Mesenchymal stem cell (in vitro differentiated cells and primary cell): ENCODE data around the gene SNURF.
"Not testable (repeated sequence)": the region's sequence is repeated elsewhere in the genome, so short reads cannot be mapped to it uniquely, and the experiment has no call there.

ENCODE experiments used
- DNase-seq: peaks from one replicate; pipeline ENCODE4 v3.0.0-alpha.2; 2013
- H2AFZ ChIP-seq: one replicate; pipeline ENCODE4 v1.6.1; 2013; ENCODE audit warnings: low read depth, mild to moderate bottlenecking, control low read depth, inconsistent platforms, low read length, moderate library complexity
- H2AK5ac ChIP-seq: 2 replicates; pipeline ENCODE4 v1.6.1; 2013; ENCODE audit warnings: low read length, moderate library complexity, mild to moderate bottlenecking, inconsistent platforms; ENCODE audit not compliant: severe bottlenecking
- H2BK120ac ChIP-seq: one replicate; pipeline ENCODE4 v1.6.1; 2013; ENCODE audit warnings: low read depth, mild to moderate bottlenecking, inconsistent platforms, low read length, moderate library complexity
- H2BK12ac ChIP-seq, 2 experiments: one replicate each; pipeline ENCODE4 v1.6.1; 2013; ENCODE audit warnings: inconsistent platforms in 2 of 2, low read length in 2 of 2, mild to moderate bottlenecking in 2 of 2, moderate library complexity in 2 of 2, control low read depth in 1 of 2
- H2BK15ac ChIP-seq: one replicate; pipeline ENCODE4 v1.6.1; 2013; ENCODE audit warnings: mild to moderate bottlenecking, low read depth, inconsistent platforms; ENCODE audit not compliant: poor library complexity, severe bottlenecking
- H2BK5ac ChIP-seq: 2 replicates; pipeline ENCODE4 v1.6.1; 2013; ENCODE audit warnings: low read depth, mild to moderate bottlenecking, low read length, control low read depth, inconsistent platforms; ENCODE audit not compliant: poor library complexity, severe bottlenecking
- H3K14ac ChIP-seq, 2 experiments: one replicate each; pipeline ENCODE4 v1.6.1; 2013; ENCODE audit warnings: inconsistent platforms in 2 of 2, low read length in 2 of 2, control low read depth in 1 of 2, mild to moderate bottlenecking in 1 of 2, moderate library complexity in 1 of 2
- H3K18ac ChIP-seq, 2 experiments: one replicate each; pipeline ENCODE4 v1.6.1; 2013; ENCODE audit warnings: inconsistent platforms in 2 of 2, low read length in 2 of 2, control low read depth in 1 of 2, low read depth in 1 of 2, mild to moderate bottlenecking in 1 of 2
- H3K23ac ChIP-seq, 2 experiments: one replicate each; pipeline ENCODE4 v1.6.1; 2013; ENCODE audit warnings: inconsistent platforms in 2 of 2, low read length in 2 of 2, mild to moderate bottlenecking in 2 of 2, moderate library complexity in 2 of 2, control low read depth in 1 of 2
- H3K27ac ChIP-seq: 2 replicates; pipeline ENCODE4 v1.5.1; 2013; ENCODE audit warnings: mild to moderate bottlenecking, moderate library complexity, low read length, control low read depth, inconsistent platforms; ENCODE audit not compliant: poor library complexity, severe bottlenecking
- H3K27me3 ChIP-seq, 2 experiments: 2 replicates each; pipeline versions ENCODE4 v1.6.1 to v1.7.0; 2013; ENCODE audit warnings: low read length in 2 of 2, mild to moderate bottlenecking in 2 of 2, moderate library complexity in 2 of 2, control low read depth in 1 of 2, inconsistent platforms in 1 of 2; ENCODE audit not compliant: control insufficient read depth in 1 of 2, insufficient read depth in 1 of 2
- H3K36me3 ChIP-seq, 2 experiments: 2 replicates each; pipeline versions ENCODE4 v1.6.1 to v1.7.0; 2013; ENCODE audit warnings: low read length in 2 of 2, control low read depth in 1 of 2, inconsistent platforms in 1 of 2, low read depth in 1 of 2, mild to moderate bottlenecking in 1 of 2; ENCODE audit not compliant: insufficient read depth in 2 of 2, control insufficient read depth in 1 of 2
- H3K4ac ChIP-seq, 2 experiments: one replicate each; pipeline ENCODE4 v1.6.1; 2013; ENCODE audit warnings: inconsistent platforms in 2 of 2, low read length in 2 of 2, mild to moderate bottlenecking in 2 of 2, moderate library complexity in 2 of 2, control low read depth in 1 of 2, low read depth in 1 of 2
- H3K4me1 ChIP-seq: 2 replicates; pipeline ENCODE4 v1.6.1; 2013; ENCODE audit warnings: low read depth, low read length, control low read depth; ENCODE audit not compliant: control insufficient read depth, insufficient read depth
- H3K4me2 ChIP-seq: 2 replicates; pipeline ENCODE4 v1.6.1; 2013; ENCODE audit warnings: low read length, mild to moderate bottlenecking, inconsistent platforms; ENCODE audit not compliant: poor library complexity, severe bottlenecking
- H3K4me3 ChIP-seq, 2 experiments: 2 replicates each; pipeline versions ENCODE4 v1.5.1 to v1.7.0; 2013; ENCODE audit warnings: low read length in 2 of 2, mild to moderate bottlenecking in 2 of 2, control low read depth in 1 of 2, low read depth in 1 of 2; ENCODE audit not compliant: insufficient read depth in 1 of 2
- H3K79me1 ChIP-seq: replicated peaks from 2 replicates; pipeline ENCODE4 v1.6.1; 2013; ENCODE audit warnings: mild to moderate bottlenecking, control low read depth, low read length, inconsistent platforms; ENCODE audit not compliant: poor library complexity, severe bottlenecking
- H3K9ac ChIP-seq: 2 replicates; pipeline ENCODE4 v1.7.0; 2013; ENCODE audit warnings: mild to moderate bottlenecking, low read length, moderate library complexity
- H3K9me3 ChIP-seq: 2 replicates; pipeline ENCODE4 v1.7.0; 2013; ENCODE audit warnings: mild to moderate bottlenecking, low read length; ENCODE audit not compliant: control insufficient read depth
- H4K8ac ChIP-seq: one replicate; pipeline ENCODE4 v1.6.1; 2013; ENCODE audit warnings: inconsistent platforms, mild to moderate bottlenecking, low read length, moderate library complexity
- H4K91ac ChIP-seq: one replicate; pipeline ENCODE4 v1.6.1; 2013; ENCODE audit warnings: mild to moderate bottlenecking, low read length, inconsistent platforms
- WGBS: methylation state at CpG from one replicate; pipeline ENCODE4 v1.1.7; 2013; ENCODE audit warnings: mixed read lengths; 5-methylcytosine and 5-hydroxymethylcytosine counted together

SNURF gene

GRCh38 chr15:24933716-24934115, 21.1 kb upstream of the SNURF start:
- Histone ChIP-seq H3K36me3 (no peaks in the 10 kb centered on the region), H3K4me3 (no peak overlapping the region)

GRCh38 chr15:24938224-24938623, 16.6 kb upstream of the SNURF start:
- H3K23ac ChIP-seq, H3K4me3 ChIP-seq, H2BK5ac ChIP-seq, H3K4me1 ChIP-seq, H4K91ac ChIP-seq, H3K27me3 ChIP-seq, H3K18ac ChIP-seq, H3K4ac ChIP-seq, H3K9ac ChIP-seq, H2AK5ac ChIP-seq, H3K4me2 ChIP-seq, DNase-seq, H2BK12ac ChIP-seq, H2AFZ ChIP-seq, H3K36me3 ChIP-seq, H2BK120ac ChIP-seq, H3K27ac ChIP-seq, H3K14ac ChIP-seq, H3K79me1 ChIP-seq, H4K8ac ChIP-seq, H2BK15ac ChIP-seq: not testable (repeated sequence)
- peaks cover 14% of the 10 kb centered on the region for H3K9me3 ChIP-seq
- 80% methylated on average over 2 of the region's 3 CpGs for WGBS

More at GRCh38 chr15:24933716-24934115, 21.1 kb upstream of the SNURF start:
- no peak overlapping the region for H3K9ac ChIP-seq
- no peak overlapping the region for H2BK120ac ChIP-seq
- 92% methylated on average over 5 of the region's 7 CpGs for WGBS
- no peak for DNase-seq
- H3K4ac ChIP-seq: no peak overlapping the region
- H4K91ac ChIP-seq: no peak overlapping the region
- H3K4me1 ChIP-seq: no peaks in the 10 kb centered on the region
- no peaks in the 10 kb centered on the region for H3K79me1 ChIP-seq
- H2BK15ac ChIP-seq: no peak overlapping the region
- no peak overlapping the region for H2AK5ac ChIP-seq
- no peak overlapping the region for H3K14ac ChIP-seq
- H3K4me2 ChIP-seq: no peak overlapping the region
- H2BK12ac ChIP-seq: no peak overlapping the region
- H2BK5ac ChIP-seq: no peak overlapping the region
- no peak overlapping the region for H3K23ac ChIP-seq
- no peak overlapping the region for H3K27ac ChIP-seq
- no peaks in the 10 kb centered on the region for H3K27me3 ChIP-seq
- peaks cover 5% of the 10 kb centered on the region for H3K9me3 ChIP-seq
- no peak overlapping the region for H4K8ac ChIP-seq
- no peak overlapping the region for H3K18ac ChIP-seq
- H2AFZ ChIP-seq: no peak overlapping the region

- no peak overlapping the region for H2AFZ ChIP-seq
- H3K27me3 ChIP-seq: no peaks in the 10 kb centered on the region
- H2AK5ac ChIP-seq: no peak overlapping the region
- H3K4me1 ChIP-seq: no peaks in the 10 kb centered on the region
- H3K14ac ChIP-seq: no peak overlapping the region
- H4K91ac ChIP-seq: no peak overlapping the region
- no peak overlapping the region for H3K4ac ChIP-seq
- H3K36me3 ChIP-seq: no peaks in the 10 kb centered on the region
- no peak overlapping the region for H3K23ac ChIP-seq
- H3K27ac ChIP-seq: no peak overlapping the region
- peaks cover 13% of the 10 kb centered on the region for H3K9me3 ChIP-seq
- H3K4me3 ChIP-seq: no peak overlapping the region
- H2BK15ac ChIP-seq: no peak overlapping the region
- no peak overlapping the region for H2BK5ac ChIP-seq
- H3K79me1 ChIP-seq: no peaks in the 10 kb centered on the region
- H3K4me2 ChIP-seq: no peak overlapping the region
- H3K18ac ChIP-seq: no peak overlapping the region
- H2BK12ac ChIP-seq: no peak overlapping the region
- DNase-seq: no peak
- H4K8ac ChIP-seq: no peak overlapping the region
- H2BK120ac ChIP-seq: no peak overlapping the region
- H3K9ac ChIP-seq: no peak overlapping the region
- 44% methylated on average over 2 of the region's 2 CpGs for WGBS
Observed at GRCh38 chr15:24940236-24940635, 14.6 kb upstream of the SNURF start.

GRCh38 chr15:24943361-24943760, 11.4 kb upstream of the SNURF start:
- Histone ChIP-seq H3K9ac (no peak overlapping the region), H2BK15ac (no peak overlapping the region), H3K36me3 (no peaks in the 10 kb centered on the region), H3K9me3 (peaks cover 13% of the 10 kb centered on the region), H3K79me1 (no peaks in the 10 kb centered on the region), H2BK5ac (no peak overlapping the region), H2AFZ (no peak overlapping the region), H3K27me3 (no peaks in the 10 kb centered on the region), H2AK5ac (no peak overlapping the region), H3K4me3 (no peak overlapping the region), H2BK120ac (no peak overlapping the region), H3K14ac (no peak overlapping the region), H3K23ac (no peak overlapping the region), H3K4me2 (no peak overlapping the region), H2BK12ac (no peak overlapping the region), H4K8ac (no peak overlapping the region), H4K91ac (no peak overlapping the region), H3K4me1 (no peaks in the 10 kb centered on the region), H3K4ac (no peak overlapping the region), H3K27ac (no peak overlapping the region), H3K18ac (no peak overlapping the region)
- 79% methylated on average over 1 of the region's 1 CpG for WGBS
- no peak for DNase-seq
